Lower lobe of right lung (tissue), 2 donors: ENCODE measurements around the gene FZR1. TPM values are rescaled to one million over a fixed set of nuclear protein-coding genes. Genes with fewer than 3 reads are reported as not detected.

Source experiments
- ATAC-seq, 2 donors: fragments of 200-7000 bp; cut with Tn5 transposase; one replicate each; pipeline ENCODE4 v1.9.1; 2020 to 2022; ENCODE audit warnings: mild to moderate bottlenecking in 2 of 2, moderate library complexity in 2 of 2
- DNase-seq: peaks from one replicate; pipeline ENCODE4 v3.0.0-alpha.2; 2020
- H3K27ac ChIP-seq: fragments of 200-600 bp; one replicate; pipeline ENCODE4 v1.8.0; 2022
- H3K27me3 ChIP-seq: fragments of 200-600 bp; one replicate; pipeline ENCODE4 v1.8.0; 2022; ENCODE audit warnings: low read depth
- H3K36me3 ChIP-seq: fragments of 200-600 bp; one replicate; pipeline ENCODE4 v1.8.0; 2022; ENCODE audit warnings: mild to moderate bottlenecking
- H3K4me1 ChIP-seq: fragments of 200-600 bp; one replicate; pipeline ENCODE4 v1.8.0; 2022
- H3K4me3 ChIP-seq: fragments of 200-600 bp; one replicate; pipeline ENCODE4 v1.8.0; 2022; ENCODE audit warnings: mild to moderate bottlenecking
- H3K9me3 ChIP-seq: fragments of 200-600 bp; one replicate; pipeline ENCODE4 v1.8.0; 2022
- intact Hi-C: fragments of 100-400 bp; cut with DNase I; formaldehyde crosslinking; loops from one replicate; pipeline ENCODE4 v1.11.0; 2022
- total RNA-seq: library from RNA; stranded (reverse); fragmentation: NEBNext Ultra II Directional; extraction: Animal tissue kit (Norgen Biotek cat#: 25700); gene quantifications from one replicate; pipeline ENCODE4 v1.2.1, GENCODE V29; 2021
- TF ChIP-seq, protein P1 (sequence below): fragments of 200-600 bp; IDR thresholded peaks from one replicate; pipeline ENCODE4 v1.8.0; 2022; ENCODE audit warnings: antibody characterized with exemption, mild to moderate bottlenecking
- donor health status: DM: no; HTN: yes; CAD: no; lungs with severe emphysema.

The FZR1 gene
- total RNA-seq, 1 donor from 2014 or later: 34.1 TPM

DNA sequence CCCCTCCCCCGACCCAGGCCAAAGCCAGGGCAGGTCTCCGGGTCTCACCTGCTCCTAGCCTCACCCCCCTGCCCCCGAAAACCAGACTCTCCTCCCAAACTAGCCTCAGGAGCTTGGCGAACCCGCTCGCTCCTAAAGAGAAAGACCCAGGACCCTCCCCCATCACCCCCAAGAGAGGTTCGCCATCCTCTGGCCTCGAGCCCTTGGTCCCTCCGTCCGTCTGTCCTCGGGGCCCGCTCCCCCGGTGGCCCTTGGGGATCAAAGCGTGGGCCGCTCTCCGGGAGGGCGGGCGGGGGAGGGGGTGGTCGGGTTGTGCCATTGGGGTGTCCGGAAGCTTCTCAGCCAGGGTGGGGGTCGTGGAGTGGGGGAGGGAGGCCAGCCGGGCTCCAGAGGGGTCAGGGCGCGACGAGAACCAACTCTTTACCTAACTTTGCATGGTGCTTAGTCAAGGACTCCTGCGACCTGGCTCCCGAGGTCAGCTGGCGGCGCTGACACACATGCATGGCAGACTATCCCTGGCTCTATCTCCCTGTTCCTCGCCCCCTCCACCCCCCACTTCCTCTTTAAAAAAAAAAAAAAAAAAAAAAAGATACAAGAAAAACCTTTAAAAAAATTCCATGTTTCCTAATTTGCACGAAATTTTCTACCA, 41.4 kb upstream of the FZR1 start:
- ATAC-seq (no peak), DNase-seq (no peak)
- Histone ChIP-seq H3K4me3 (no peak overlapping the region), H3K9me3 (no peaks in the 10 kb centered on the region), H3K4me1 (peaks cover 13% of the 10 kb centered on the region), H3K27ac (no peak overlapping the region), H3K36me3 (peaks cover 27% of the 10 kb centered on the region), H3K27me3 (no peaks in the 10 kb centered on the region)
- TF ChIP-seq, protein P1, sequence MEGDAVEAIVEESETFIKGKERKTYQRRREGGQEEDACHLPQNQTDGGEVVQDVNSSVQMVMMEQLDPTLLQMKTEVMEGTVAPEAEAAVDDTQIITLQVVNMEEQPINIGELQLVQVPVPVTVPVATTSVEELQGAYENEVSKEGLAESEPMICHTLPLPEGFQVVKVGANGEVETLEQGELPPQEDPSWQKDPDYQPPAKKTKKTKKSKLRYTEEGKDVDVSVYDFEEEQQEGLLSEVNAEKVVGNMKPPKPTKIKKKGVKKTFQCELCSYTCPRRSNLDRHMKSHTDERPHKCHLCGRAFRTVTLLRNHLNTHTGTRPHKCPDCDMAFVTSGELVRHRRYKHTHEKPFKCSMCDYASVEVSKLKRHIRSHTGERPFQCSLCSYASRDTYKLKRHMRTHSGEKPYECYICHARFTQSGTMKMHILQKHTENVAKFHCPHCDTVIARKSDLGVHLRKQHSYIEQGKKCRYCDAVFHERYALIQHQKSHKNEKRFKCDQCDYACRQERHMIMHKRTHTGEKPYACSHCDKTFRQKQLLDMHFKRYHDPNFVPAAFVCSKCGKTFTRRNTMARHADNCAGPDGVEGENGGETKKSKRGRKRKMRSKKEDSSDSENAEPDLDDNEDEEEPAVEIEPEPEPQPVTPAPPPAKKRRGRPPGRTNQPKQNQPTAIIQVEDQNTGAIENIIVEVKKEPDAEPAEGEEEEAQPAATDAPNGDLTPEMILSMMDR: no peak
- intact Hi-C loops: no loop called here

DNA sequence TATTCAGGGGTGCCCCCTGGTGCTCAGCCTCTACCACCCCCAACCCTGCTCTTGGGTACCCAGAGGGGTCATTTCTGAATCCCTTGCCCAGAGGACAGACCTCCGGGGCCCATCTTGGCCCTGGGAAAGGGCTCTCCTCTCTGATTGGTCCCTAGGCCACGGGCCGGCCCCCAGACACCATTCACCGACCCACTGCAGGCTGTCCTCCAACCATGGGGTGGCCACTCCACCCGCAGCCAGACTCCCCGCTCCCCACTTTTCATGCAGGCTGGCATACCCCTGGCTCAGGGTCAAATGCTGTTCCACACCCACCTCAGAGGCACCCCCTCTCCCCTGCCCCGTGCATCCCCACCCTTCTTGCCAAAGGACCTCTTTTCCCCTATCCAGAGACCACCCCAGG, 40.6 kb upstream of the FZR1 start:
- DNase-seq (no peak), ATAC-seq (no peak)
- TF ChIP-seq, protein P1: no peak
- Histone ChIP-seq H3K4me3 (no peak overlapping the region), H3K36me3 (peaks cover 27% of the 10 kb centered on the region), H3K4me1 (peaks cover 6% of the 10 kb centered on the region), H3K9me3 (no peaks in the 10 kb centered on the region), H3K27me3 (no peaks in the 10 kb centered on the region), H3K27ac (no peak overlapping the region)
- intact Hi-C loops: no loop called here

DNA sequence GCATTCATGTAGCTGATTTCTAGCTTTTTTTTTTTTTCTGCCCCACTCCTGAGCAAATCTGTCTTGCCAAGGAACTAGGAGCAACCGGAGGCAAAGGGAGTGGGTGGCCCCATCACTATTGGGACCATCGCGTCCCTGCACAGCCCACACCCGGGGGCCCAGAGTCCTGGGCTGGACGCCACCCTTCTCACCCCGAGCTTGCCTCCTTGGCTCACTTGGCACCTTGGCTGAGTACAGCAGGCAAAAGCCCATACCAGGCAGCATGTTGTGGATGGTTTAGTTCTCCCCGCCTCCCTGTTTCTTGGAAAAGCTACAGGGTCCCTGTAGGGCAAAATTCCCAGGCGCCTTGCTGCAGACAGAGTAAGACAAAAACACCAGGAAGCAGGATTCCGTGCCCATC, 39.5 kb upstream of the FZR1 start:
- no peak overlapping the region for H3K27ac ChIP-seq
- intact Hi-C loops: no loop called here
- no peaks in the 10 kb centered on the region for H3K9me3 ChIP-seq
- peaks cover 20% of the 10 kb centered on the region for H3K36me3 ChIP-seq
- ATAC-seq: no peak
- no peaks in the 10 kb centered on the region for H3K27me3 ChIP-seq
- no peak overlapping the region for H3K4me3 ChIP-seq
- TF ChIP-seq, protein P1: no peak
- no peak for DNase-seq
- H3K4me1 ChIP-seq: peaks cover 6% of the 10 kb centered on the region

DNA sequence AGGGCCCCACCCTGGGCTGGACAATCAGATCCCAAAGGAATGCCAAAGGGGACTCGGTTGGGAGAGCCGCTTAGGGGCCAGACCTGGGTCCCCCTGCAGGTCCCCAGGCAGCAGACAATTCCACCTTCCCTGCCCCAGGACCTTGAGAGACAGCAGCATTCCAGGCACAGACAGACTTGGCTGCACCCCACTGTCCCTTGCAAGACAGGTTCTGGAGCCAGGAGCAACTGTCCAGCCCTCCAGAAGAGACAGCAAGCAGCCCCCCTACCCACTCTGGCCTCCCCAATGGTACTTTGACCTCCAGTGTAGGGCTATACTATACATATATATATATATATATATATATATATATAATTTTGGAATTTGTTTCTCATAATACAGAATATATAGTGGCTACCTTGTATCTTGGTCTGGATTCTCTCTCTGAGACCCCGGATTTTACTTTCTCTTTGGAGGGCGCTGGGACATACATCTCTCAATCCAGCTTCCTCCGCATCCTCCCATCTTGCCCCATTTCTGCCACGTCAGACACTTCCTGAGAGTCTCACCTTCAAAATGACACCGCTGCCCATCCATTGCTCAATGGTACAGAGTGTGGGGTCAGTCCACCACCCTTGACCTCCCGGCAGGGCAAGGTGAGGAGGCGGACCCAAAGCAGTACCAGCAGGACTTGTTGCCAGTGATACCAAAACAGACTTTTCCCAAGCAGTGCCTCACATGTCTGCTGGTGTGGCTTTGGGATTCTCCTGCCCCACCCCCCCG, 38.5 kb upstream of the FZR1 start:
- ATAC-seq (no peak), DNase-seq (no peak)
- no peaks in the 10 kb centered on the region for H3K27me3 ChIP-seq
- H3K4me1 ChIP-seq: peaks cover 14% of the 10 kb centered on the region
- intact Hi-C loops: no loop called here
- no peaks in the 10 kb centered on the region for H3K9me3 ChIP-seq
- TF ChIP-seq, protein P1: no peak
- no peak overlapping the region for H3K4me3 ChIP-seq
- no peak overlapping the region for H3K27ac ChIP-seq
- H3K36me3 ChIP-seq: peaks cover 17% of the 10 kb centered on the region

DNA sequence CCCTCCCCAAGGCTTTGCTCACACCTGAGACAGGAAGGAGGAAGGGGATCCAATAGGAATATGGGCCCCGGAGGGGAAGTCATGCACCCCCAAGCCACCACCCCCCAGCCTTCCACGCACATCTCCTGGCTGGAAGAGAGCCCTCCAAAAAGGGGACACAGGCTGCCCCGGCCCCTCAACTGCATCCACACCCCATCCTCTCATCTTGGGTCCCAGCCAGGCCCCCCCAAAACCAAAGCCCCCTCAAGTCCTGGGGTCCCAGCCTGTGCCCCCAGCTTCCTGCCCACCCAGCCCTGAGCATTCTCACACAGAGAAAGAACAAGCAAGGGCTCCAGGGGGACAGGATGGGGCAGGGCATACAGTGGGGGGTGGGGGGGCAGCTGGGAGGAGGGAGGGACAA, 37.9 kb upstream of the FZR1 start:
- TF ChIP-seq, protein P1: no peak
- ATAC-seq (no peak), DNase-seq (no peak)
- H3K27me3 ChIP-seq: no peaks in the 10 kb centered on the region
- H3K4me1 ChIP-seq: peaks cover 14% of the 10 kb centered on the region
- no peak overlapping the region for H3K27ac ChIP-seq
- H3K9me3 ChIP-seq: no peaks in the 10 kb centered on the region
- peaks cover 11% of the 10 kb centered on the region for H3K36me3 ChIP-seq
- intact Hi-C loops: no loop called here
- no peak overlapping the region for H3K4me3 ChIP-seq
